HG02943 (cell line): ENCODE results near the gene JAM3.

Source experiments
- ATAC-seq: cut with Tn5 transposase; IDR thresholded peaks from one replicate; pipeline ENCODE4 v1.9.1; 2021; ENCODE audit warnings: mild to moderate bottlenecking, low read depth, moderate library complexity; ENCODE audit not compliant: unreplicated experiment

Gene JAM3

GRCh38 chr11:134038897-134039470, 29.9 kb upstream of the JAM3 start:
- no peak for ATAC-seq

GRCh38 chr11:134039726-134040385, 29.0 kb upstream of the JAM3 start:
- ATAC-seq: no peak

- no peak for ATAC-seq
Measured at GRCh38 chr11:134040386-134041302, 28.2 kb upstream of the JAM3 start.

- no peak for ATAC-seq
Measured at GRCh38 chr11:134041349-134041748, 27.5 kb upstream of the JAM3 start.

GRCh38 chr11:134041791-134042696, 26.8 kb upstream of the JAM3 start:
- no peak for ATAC-seq

- no peak for ATAC-seq
Measured at GRCh38 chr11:134043821-134044420, 25.0 kb upstream of the JAM3 start.

- no peak for ATAC-seq
Measured at GRCh38 chr11:134044514-134045284, 24.2 kb upstream of the JAM3 start.

GRCh38 chr11:134045799-134046635, 22.9 kb upstream of the JAM3 start:
- no peak for ATAC-seq

GRCh38 chr11:134046681-134047449, 22.0 kb upstream of the JAM3 start:
- ATAC-seq: no peak

- ATAC-seq: no peak
Measured at GRCh38 chr11:134047586-134047999, 21.3 kb upstream of the JAM3 start.

GRCh38 chr11:134048028-134048427, 20.8 kb upstream of the JAM3 start:
- ATAC-seq: no peak

GRCh38 chr11:134049303-134049702, 19.6 kb upstream of the JAM3 start:
- no peak for ATAC-seq

GRCh38 chr11:134050541-134051383, 18.1 kb upstream of the JAM3 start:
- peak; percentile 81 for ATAC-seq

- ATAC-seq: no peak
Measured at GRCh38 chr11:134052395-134052987, 16.4 kb upstream of the JAM3 start.

GRCh38 chr11:134052988-134053945, 15.6 kb upstream of the JAM3 start:
- ATAC-seq: no peak
